GM13976 (cell line): ENCODE data around the gene SPATA3.

Experiments used
- DNase-seq: peaks from one replicate; pipeline ENCODE4 v3.0.0; 2012; ENCODE audit warnings: low spot score
- in situ Hi-C: fragments of 300-500 bp; cut with MboI; formaldehyde crosslinking; loops from one replicate; pipeline ENCODE4 v1.12.0; 2022; ENCODE audit warnings: low sequenced_read_pairs, mixed read lengths, inconsistent platforms; ENCODE audit not compliant: unreplicated experiment
- TF ChIP-seq, protein P1 (sequence below): IDR thresholded peaks from 2 replicates; pipeline ENCODE4 v1.5.1; 2012; ENCODE audit warnings: borderline replicate concordance, mild to moderate bottlenecking; ENCODE audit not compliant: insufficient read depth; ENCODE audit errors: extremely low read depth, missing control alignments, control extremely low read depth

SPATA3 gene

GRCh38 chr2:230980468-230980867 is 15.5 kb upstream of the SPATA3 start:
- no peak for DNase-seq
- TF ChIP-seq, protein P1, sequence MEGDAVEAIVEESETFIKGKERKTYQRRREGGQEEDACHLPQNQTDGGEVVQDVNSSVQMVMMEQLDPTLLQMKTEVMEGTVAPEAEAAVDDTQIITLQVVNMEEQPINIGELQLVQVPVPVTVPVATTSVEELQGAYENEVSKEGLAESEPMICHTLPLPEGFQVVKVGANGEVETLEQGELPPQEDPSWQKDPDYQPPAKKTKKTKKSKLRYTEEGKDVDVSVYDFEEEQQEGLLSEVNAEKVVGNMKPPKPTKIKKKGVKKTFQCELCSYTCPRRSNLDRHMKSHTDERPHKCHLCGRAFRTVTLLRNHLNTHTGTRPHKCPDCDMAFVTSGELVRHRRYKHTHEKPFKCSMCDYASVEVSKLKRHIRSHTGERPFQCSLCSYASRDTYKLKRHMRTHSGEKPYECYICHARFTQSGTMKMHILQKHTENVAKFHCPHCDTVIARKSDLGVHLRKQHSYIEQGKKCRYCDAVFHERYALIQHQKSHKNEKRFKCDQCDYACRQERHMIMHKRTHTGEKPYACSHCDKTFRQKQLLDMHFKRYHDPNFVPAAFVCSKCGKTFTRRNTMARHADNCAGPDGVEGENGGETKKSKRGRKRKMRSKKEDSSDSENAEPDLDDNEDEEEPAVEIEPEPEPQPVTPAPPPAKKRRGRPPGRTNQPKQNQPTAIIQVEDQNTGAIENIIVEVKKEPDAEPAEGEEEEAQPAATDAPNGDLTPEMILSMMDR = no peak
- in situ Hi-C loops = no loop called here

- in situ Hi-C loops = no loop called here
- no peak for DNase-seq
- TF ChIP-seq, protein P1 = no peak
Observed at GRCh38 chr2:230981704-230982103, 14.2 kb upstream of the SPATA3 start.

GRCh38 chr2:230982126-230982525 is 13.8 kb upstream of the SPATA3 start:
- in situ Hi-C loops = no loop called here
- no peak for DNase-seq
- TF ChIP-seq, protein P1 = no peak

DNA sequence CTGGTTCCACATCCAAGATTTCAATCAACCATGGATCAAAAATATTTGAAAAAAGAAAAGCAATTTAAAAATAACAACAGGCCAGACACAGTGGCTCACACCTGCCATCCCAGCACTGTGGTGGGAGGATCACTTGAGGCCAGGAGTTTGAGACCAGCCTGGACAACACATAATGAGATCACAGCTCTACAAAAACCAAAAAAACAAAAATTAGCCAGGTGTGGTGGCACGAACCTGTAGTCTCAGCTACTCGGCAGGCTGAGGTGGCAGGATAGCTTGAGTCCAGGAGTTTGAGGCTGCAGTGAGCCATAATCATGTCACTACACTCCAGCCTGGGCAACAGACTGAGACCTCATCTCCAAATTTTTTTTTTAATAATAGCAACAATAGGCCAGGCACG is 13.4 kb upstream of the SPATA3 start:
- TF ChIP-seq, protein P1 = no peak
- no peak for DNase-seq
- in situ Hi-C loops = no loop called here

- in situ Hi-C loops = no loop called here
- no peak for DNase-seq
- TF ChIP-seq, protein P1 = no peak
Observed at GRCh38 chr2:230983566-230983965, 12.4 kb upstream of the SPATA3 start.

- in situ Hi-C loops = loop anchor here (5.0 kb wide), 2 partner anchors 42 to 82 kb away; no protein-coding TSS in a partner anchor
- TF ChIP-seq, protein P1 = no peak
- peak; percentile 79 for DNase-seq
Observed at GRCh38 chr2:230984393-230985220, 11.3 kb upstream of the SPATA3 start.
